ENCODE measurements around the gene AAR2. TPM values are rescaled to one million over a fixed set of nuclear protein-coding genes. Genes with fewer than 3 reads are reported as not detected.

AAR2 gene
- polyA plus RNA-seq, 1 donor from 2014 or later, result 28.1 TPM

DNA sequence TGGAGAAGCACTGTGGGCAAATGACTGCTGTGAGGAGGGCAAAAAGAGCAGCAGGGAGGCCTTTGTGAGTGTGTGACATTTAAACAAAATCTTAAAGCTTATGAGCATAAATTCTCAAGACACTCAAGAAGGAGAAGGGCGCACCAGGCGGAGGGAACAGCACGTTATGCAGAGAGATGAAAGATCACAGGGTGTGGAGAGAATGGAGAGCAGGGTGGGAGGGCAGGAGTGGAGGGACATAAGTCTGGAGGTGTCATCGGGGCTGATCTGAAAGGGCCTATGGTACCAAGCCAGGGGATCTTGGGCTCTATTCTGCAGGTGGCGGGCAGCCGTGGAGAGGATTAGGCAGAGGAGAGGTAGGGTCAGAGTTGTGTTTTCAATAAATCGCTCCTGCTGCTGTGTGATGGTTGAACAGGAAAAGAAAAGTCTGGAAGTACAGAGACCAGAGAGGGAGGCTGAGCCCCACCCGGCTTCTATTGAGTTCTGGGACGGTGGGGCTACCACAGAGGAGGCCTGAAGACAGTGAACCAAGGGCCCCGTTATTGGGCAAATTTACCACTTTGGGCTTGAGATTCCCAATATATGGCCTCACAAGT lies 45.6 kb downstream of the AAR2 start:
- H3K4me2 ChIP-seq (ENCODE audit: low read length), result no peak overlapping the region
- no peaks in the 10 kb centered on the region for H3K79me2 ChIP-seq (replicated peaks; ENCODE audit: insufficient read depth, low read length)
- H3K27me3 ChIP-seq (ENCODE audit: insufficient read depth, low read depth, low read length), result no peaks in the 10 kb centered on the region
- H3F3A ChIP-seq (ENCODE audit: insufficient read depth, low read length, poor library complexity, severe bottlenecking), result no peaks in the 10 kb centered on the region
- H4K20me1 ChIP-seq (ENCODE audit: insufficient read depth), result no peaks in the 10 kb centered on the region
- H2AFZ ChIP-seq (ENCODE audit: low read depth, low read length), result no peak overlapping the region
- H3K9me3 ChIP-seq (ENCODE audit: low read length), result no peaks in the 10 kb centered on the region
- H3K27ac ChIP-seq (ENCODE audit: low read length), result no peak overlapping the region
- TF ChIP-seq EP300 (conservative IDR thresholded peaks at IDR 0.05; ENCODE audit: poor library complexity, severe bottlenecking) (no peak), RAD21 (conservative IDR thresholded peaks at IDR 0.05) (no peak), POLR2AphosphoS5 (IDR thresholded peaks at IDR 0.05) (no peak), EZH2 (IDR thresholded peaks at IDR 0.05; ENCODE audit: borderline replicate concordance, insufficient read depth, low read length, poor library complexity, severe bottlenecking) (no peak), TAF1 (IDR thresholded peaks at IDR 0.05; ENCODE audit: low read depth) (no peak), MXI1 (conservative IDR thresholded peaks at IDR 0.05; ENCODE audit: poor library complexity, severe bottlenecking) (no peak), SMC3 (conservative IDR thresholded peaks at IDR 0.05; ENCODE audit: poor library complexity) (no peak)
- TF ChIP-seq, protein P1, sequence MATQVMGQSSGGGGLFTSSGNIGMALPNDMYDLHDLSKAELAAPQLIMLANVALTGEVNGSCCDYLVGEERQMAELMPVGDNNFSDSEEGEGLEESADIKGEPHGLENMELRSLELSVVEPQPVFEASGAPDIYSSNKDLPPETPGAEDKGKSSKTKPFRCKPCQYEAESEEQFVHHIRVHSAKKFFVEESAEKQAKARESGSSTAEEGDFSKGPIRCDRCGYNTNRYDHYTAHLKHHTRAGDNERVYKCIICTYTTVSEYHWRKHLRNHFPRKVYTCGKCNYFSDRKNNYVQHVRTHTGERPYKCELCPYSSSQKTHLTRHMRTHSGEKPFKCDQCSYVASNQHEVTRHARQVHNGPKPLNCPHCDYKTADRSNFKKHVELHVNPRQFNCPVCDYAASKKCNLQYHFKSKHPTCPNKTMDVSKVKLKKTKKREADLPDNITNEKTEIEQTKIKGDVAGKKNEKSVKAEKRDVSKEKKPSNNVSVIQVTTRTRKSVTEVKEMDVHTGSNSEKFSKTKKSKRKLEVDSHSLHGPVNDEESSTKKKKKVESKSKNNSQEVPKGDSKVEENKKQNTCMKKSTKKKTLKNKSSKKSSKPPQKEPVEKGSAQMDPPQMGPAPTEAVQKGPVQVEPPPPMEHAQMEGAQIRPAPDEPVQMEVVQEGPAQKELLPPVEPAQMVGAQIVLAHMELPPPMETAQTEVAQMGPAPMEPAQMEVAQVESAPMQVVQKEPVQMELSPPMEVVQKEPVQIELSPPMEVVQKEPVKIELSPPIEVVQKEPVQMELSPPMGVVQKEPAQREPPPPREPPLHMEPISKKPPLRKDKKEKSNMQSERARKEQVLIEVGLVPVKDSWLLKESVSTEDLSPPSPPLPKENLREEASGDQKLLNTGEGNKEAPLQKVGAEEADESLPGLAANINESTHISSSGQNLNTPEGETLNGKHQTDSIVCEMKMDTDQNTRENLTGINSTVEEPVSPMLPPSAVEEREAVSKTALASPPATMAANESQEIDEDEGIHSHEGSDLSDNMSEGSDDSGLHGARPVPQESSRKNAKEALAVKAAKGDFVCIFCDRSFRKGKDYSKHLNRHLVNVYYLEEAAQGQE (IDR thresholded peaks at IDR 0.05; ENCODE audit: borderline replicate concordance), result no peak
- TF ChIP-seq, protein P2, sequence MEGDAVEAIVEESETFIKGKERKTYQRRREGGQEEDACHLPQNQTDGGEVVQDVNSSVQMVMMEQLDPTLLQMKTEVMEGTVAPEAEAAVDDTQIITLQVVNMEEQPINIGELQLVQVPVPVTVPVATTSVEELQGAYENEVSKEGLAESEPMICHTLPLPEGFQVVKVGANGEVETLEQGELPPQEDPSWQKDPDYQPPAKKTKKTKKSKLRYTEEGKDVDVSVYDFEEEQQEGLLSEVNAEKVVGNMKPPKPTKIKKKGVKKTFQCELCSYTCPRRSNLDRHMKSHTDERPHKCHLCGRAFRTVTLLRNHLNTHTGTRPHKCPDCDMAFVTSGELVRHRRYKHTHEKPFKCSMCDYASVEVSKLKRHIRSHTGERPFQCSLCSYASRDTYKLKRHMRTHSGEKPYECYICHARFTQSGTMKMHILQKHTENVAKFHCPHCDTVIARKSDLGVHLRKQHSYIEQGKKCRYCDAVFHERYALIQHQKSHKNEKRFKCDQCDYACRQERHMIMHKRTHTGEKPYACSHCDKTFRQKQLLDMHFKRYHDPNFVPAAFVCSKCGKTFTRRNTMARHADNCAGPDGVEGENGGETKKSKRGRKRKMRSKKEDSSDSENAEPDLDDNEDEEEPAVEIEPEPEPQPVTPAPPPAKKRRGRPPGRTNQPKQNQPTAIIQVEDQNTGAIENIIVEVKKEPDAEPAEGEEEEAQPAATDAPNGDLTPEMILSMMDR (IDR thresholded peaks at IDR 0.05; ENCODE audit: poor library complexity, severe bottlenecking), result no peak
- no peaks in the 10 kb centered on the region for H3K9me2 ChIP-seq (ENCODE audit: insufficient read depth, low read length)
- H3K9ac ChIP-seq (ENCODE audit: low read length), result no peak overlapping the region
- no peak overlapping the region for H3K4me3 ChIP-seq (ENCODE audit: low read length)
- H3K36me3 ChIP-seq (ENCODE audit: insufficient read depth, low read length), result no peaks in the 10 kb centered on the region

DNA sequence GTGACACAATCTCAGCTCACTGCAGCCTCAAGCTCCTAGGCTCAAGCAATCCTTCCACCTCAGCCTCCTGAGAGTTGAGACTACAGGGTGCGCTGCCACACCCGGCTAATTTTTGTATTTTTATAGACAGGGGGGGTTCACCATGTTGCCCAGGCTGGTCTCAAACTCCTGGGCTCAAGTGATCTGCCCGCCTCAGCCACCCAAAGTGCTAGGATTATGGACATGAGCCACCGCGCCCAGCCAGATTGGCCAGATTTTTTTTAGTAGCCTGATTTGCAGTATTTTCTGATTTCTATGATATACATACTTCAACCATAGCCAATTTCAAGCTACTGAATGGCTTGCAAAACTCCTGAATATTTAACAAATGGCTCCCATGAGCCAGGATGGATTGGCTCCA lies 48.5 kb downstream of the AAR2 start:
- Histone ChIP-seq H3K27me3 (ENCODE audit: insufficient read depth, low read depth, low read length) (no peaks in the 10 kb centered on the region), H3K36me3 (ENCODE audit: insufficient read depth, low read length) (no peaks in the 10 kb centered on the region)

More for the DNA sequence above, 48.5 kb downstream of the AAR2 start:
- Histone ChIP-seq H3K79me2 (replicated peaks; ENCODE audit: insufficient read depth, low read length) (no peaks in the 10 kb centered on the region), H3K4me2 (ENCODE audit: low read length) (no peak overlapping the region), H3K9me2 (ENCODE audit: insufficient read depth, low read length) (no peaks in the 10 kb centered on the region), H4K20me1 (ENCODE audit: insufficient read depth) (no peaks in the 10 kb centered on the region), H3K9me3 (ENCODE audit: low read length) (no peaks in the 10 kb centered on the region), H3K27ac (ENCODE audit: low read length) (no peak overlapping the region), H3K4me3 (ENCODE audit: low read length) (no peak overlapping the region), H3F3A (ENCODE audit: insufficient read depth, low read length, poor library complexity, severe bottlenecking) (no peaks in the 10 kb centered on the region), H3K9ac (ENCODE audit: low read length) (no peak overlapping the region), H2AFZ (ENCODE audit: low read depth, low read length) (no peak overlapping the region)
- TF ChIP-seq RAD21 (conservative IDR thresholded peaks at IDR 0.05) (no peak), TAF1 (IDR thresholded peaks at IDR 0.05; ENCODE audit: low read depth) (no peak), MXI1 (conservative IDR thresholded peaks at IDR 0.05; ENCODE audit: poor library complexity, severe bottlenecking) (no peak), POLR2AphosphoS5 (IDR thresholded peaks at IDR 0.05) (no peak), EP300 (conservative IDR thresholded peaks at IDR 0.05; ENCODE audit: poor library complexity, severe bottlenecking) (no peak), SMC3 (conservative IDR thresholded peaks at IDR 0.05; ENCODE audit: poor library complexity) (no peak)
- TF ChIP-seq, protein P1 (IDR thresholded peaks at IDR 0.05; ENCODE audit: borderline replicate concordance), result no peak
- TF ChIP-seq, protein P2 (IDR thresholded peaks at IDR 0.05; ENCODE audit: poor library complexity, severe bottlenecking), result no peak

Data from neural cell (in vitro differentiated cells).